Caco-2 (cell line): Measurements from ENCODE around the gene GC. TPM values are rescaled to one million over a fixed set of nuclear protein-coding genes. Genes with fewer than 3 reads are reported as not detected.

Experiments used
- BruUV-seq: library from RNA; stranded (reverse); fragments of 400-500 nt; replicated peaks from 2 replicates; lab custom pipeline; 2021; lab: Mats Ljungman, UMichigan
- CTCF ChIA-PET: fragments of 300-600 bp; sonication (Branson Sonifier 250); formaldehyde crosslinking; loops from one replicate; lab custom pipeline; 2022; ENCODE audit warnings: antibody characterized with exemption; lab: Charles Lee
- POLR2A ChIA-PET: fragments of 300-600 bp; sonication (Branson Sonifier 250); formaldehyde crosslinking; loops from one replicate; lab custom pipeline; 2022; ENCODE audit warnings: antibody characterized with exemption; lab: Charles Lee
- DNase-seq, 2 experiments: peaks; one replicate each; pipeline versions ENCODE4 v3.0.0 to v3.0.0-alpha.2; 2020 to 2022
- H3K27me3 ChIP-seq: replicated peaks from 2 replicates; pipeline ENCODE4 v1.6.0; 2011; ENCODE audit warnings: low read length; ENCODE audit not compliant: control insufficient read depth, insufficient read depth
- H3K36me3 ChIP-seq: 2 replicates; pipeline ENCODE4 v1.5.1; 2011; ENCODE audit warnings: low read length; ENCODE audit not compliant: control insufficient read depth, insufficient read depth
- H3K4me1 ChIP-seq: fragments of 250-450 bp; sonication (Bioruptor Pico); 2 replicates; pipeline ENCODE4 v1.5.1; 2020; ENCODE audit warnings: mild to moderate bottlenecking
- H3K4me3 ChIP-seq: 2 replicates; pipeline ENCODE4 v1.5.1; 2011; ENCODE audit warnings: low read depth, mild to moderate bottlenecking, control low read depth, low read length
- H3K9me3 ChIP-seq: fragments of 250-450 bp; sonication (Bioruptor Pico); 2 replicates; pipeline ENCODE4 v1.5.1; 2020; ENCODE audit warnings: mild to moderate bottlenecking, moderate library complexity
- H3K27ac Mint-ChIP-seq: one replicate; pipeline ENCODE4 v1.8.0; 2022; ENCODE audit warnings: mixed read lengths; ENCODE audit not compliant: unreplicated experiment
- H3K27me3 Mint-ChIP-seq: one replicate; pipeline ENCODE4 v1.8.0; 2022; ENCODE audit warnings: mixed read lengths; ENCODE audit not compliant: insufficient read depth, unreplicated experiment
- H3K36me3 Mint-ChIP-seq: one replicate; pipeline ENCODE4 v1.8.0; 2022; ENCODE audit warnings: mild to moderate bottlenecking, mixed read lengths; ENCODE audit not compliant: insufficient read depth, unreplicated experiment
- H3K4me1 Mint-ChIP-seq: one replicate; pipeline ENCODE4 v1.8.0; 2022; ENCODE audit warnings: low read depth, mixed read lengths; ENCODE audit not compliant: unreplicated experiment
- H3K4me3 Mint-ChIP-seq: one replicate; pipeline ENCODE4 v1.8.0; 2022; ENCODE audit warnings: mild to moderate bottlenecking, moderate library complexity, mixed read lengths; ENCODE audit not compliant: unreplicated experiment
- H3K9me3 Mint-ChIP-seq: one replicate; pipeline ENCODE4 v1.8.0; 2022; ENCODE audit warnings: mixed read lengths; ENCODE audit not compliant: unreplicated experiment
- intact Hi-C: fragments of 100-400 bp; cut with micrococcal nuclease; formaldehyde crosslinking; loops from one replicate; pipeline ENCODE4 v1.10.0; 2022; ENCODE audit not compliant: unreplicated experiment
- total RNA-seq: library from RNA; stranded (reverse); gene quantifications from 2 replicates; pipeline ENCODE4 v1.2.3, GENCODE V29; 2022
- TF ChIP-seq, protein P1 (sequence below), 2 experiments: fragments of 200-600 bp in 1 of 2; IDR thresholded peaks; 1 replicate in 1 of 2; 2 replicates in 1 of 2; pipeline versions ENCODE4 v1.5.1 to v1.8.0; 2011 to 2022; ENCODE audit warnings: antibody characterized with exemption in 1 of 2, control low read depth in 1 of 2, inconsistent platforms in 1 of 2, low read depth in 1 of 2, low read length in 1 of 2, mild to moderate bottlenecking in 1 of 2, moderate library complexity in 1 of 2; ENCODE audit not compliant: insufficient read depth in 1 of 2, severe bottlenecking in 1 of 2, unreplicated experiment in 1 of 2

Gene GC
- total RNA-seq, 1 experiment from 2014 or later: not detected

DNA sequence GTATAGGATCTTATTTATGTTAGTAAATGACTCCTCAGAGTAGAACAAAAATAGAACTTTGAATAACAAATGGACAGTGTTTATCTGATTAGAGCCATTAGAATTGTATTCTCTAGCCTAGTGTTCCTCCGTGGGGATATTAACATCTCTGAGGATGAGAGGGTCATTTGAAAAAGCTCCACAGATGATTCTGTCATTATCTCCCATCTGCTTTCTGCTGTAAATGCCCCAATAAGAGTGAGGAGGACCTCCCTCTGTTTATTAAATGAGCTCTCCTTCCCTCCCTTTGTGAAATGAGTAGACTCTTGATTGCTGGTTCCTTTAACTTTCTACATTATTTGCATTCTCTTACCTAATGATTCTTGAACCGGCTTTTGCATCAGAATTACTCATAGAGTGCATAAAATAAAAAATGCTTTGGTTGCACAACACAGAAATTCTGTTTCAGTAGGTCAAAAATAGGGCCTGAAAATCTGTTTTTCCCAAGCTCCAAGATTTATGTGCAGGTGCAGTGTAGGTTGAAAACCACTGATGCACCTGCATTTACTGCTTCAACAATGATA lies 18.0 kb downstream of the GC start:
- intact Hi-C loops: no loop called here

DNA sequence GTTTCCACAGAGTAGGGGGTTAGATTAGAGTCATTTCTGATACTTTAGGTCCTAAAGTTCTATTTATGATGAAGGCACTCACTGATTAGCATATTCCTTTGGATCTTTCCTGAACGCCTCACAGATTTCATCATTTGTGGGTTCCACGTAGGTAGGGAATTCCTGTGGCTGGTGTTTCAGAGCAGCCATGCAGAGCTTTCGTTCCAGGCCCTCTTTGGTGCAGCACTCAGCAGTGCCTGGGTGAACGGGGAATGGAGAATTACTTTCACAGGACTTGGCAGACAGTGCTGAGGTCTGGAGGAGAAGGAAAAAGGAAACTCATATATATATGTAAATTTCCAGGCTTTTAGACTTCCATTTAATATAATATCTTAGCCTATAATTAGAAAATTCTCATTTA lies 18.5 kb downstream of the GC start:
- CTCF ChIA-PET: no interaction called here

More for the DNA sequence above, 18.0 kb downstream of the GC start:
- POLR2A ChIA-PET: no interaction called here
- Mint-ChIP-seq H3K9me3 (no peaks in the 10 kb centered on the region), H3K27ac (no peak overlapping the region), H3K4me3 (no peak overlapping the region), H3K36me3 (peaks cover 6% of the 10 kb centered on the region), H3K27me3 (no peaks in the 10 kb centered on the region), H3K4me1 (no peaks in the 10 kb centered on the region)
- no peaks in the 10 kb centered on the region for H3K4me1 ChIP-seq
- no TSS peak for BruUV-seq
- H3K36me3 ChIP-seq: no peaks in the 10 kb centered on the region
- no peak overlapping the region for H3K4me3 ChIP-seq
- H3K27me3 ChIP-seq: no peaks in the 10 kb centered on the region
- TF ChIP-seq, protein P1, sequence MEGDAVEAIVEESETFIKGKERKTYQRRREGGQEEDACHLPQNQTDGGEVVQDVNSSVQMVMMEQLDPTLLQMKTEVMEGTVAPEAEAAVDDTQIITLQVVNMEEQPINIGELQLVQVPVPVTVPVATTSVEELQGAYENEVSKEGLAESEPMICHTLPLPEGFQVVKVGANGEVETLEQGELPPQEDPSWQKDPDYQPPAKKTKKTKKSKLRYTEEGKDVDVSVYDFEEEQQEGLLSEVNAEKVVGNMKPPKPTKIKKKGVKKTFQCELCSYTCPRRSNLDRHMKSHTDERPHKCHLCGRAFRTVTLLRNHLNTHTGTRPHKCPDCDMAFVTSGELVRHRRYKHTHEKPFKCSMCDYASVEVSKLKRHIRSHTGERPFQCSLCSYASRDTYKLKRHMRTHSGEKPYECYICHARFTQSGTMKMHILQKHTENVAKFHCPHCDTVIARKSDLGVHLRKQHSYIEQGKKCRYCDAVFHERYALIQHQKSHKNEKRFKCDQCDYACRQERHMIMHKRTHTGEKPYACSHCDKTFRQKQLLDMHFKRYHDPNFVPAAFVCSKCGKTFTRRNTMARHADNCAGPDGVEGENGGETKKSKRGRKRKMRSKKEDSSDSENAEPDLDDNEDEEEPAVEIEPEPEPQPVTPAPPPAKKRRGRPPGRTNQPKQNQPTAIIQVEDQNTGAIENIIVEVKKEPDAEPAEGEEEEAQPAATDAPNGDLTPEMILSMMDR (IDR thresholded peaks at IDR 0.05; ENCODE audit: insufficient read depth in 1 of 2, low read depth in 1 of 2, low read length in 1 of 2, severe bottlenecking in 1 of 2, unreplicated experiment in 1 of 2): no peak
- DNase-seq: no peak
- CTCF ChIA-PET: no interaction called here
- no peaks in the 10 kb centered on the region for H3K9me3 ChIP-seq

DNA sequence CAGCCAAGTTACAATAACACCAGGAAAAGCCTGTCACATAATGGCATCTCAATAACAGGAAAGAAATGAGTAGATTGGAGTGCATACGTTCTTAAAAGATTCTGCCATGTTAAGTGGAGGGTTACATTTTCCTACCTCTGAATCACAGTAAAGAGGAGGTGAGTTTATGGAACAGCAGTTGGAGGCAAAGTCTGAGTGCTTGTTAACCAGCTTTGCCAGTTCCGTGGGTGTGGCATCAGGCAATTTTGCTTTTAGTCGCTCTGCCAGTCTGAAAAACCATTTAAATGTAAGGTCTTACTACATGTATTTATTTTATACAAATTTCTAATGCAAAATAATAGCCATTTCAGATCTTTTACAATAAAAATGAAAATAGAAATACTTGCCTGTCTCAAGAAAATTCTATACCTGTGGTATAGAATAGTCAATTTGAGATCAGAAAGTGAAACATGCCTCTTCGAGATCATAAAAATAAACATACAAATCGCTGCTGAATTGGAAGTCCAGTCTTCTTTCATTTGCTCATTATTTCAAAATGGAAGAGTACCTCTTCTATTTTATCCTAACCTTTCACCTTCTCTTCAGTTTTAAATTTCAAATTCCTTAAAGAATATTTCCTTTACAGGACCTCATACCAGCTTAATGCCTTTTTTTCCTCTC lies 31.4 kb downstream of the GC start:
- DNase-seq: no peak
- no TSS peak for BruUV-seq
- intact Hi-C loops: no loop called here
- H3K27ac Mint-ChIP-seq: no peak overlapping the region
- POLR2A ChIA-PET: no interaction called here
- no peak overlapping the region for H3K4me3 ChIP-seq
- H3K27me3 ChIP-seq: no peaks in the 10 kb centered on the region
- no peaks in the 10 kb centered on the region for H3K36me3 Mint-ChIP-seq
- CTCF ChIA-PET: no interaction called here
- no peaks in the 10 kb centered on the region for H3K4me1 ChIP-seq
- TF ChIP-seq, protein P1 (IDR thresholded peaks at IDR 0.05; ENCODE audit: insufficient read depth in 1 of 2, low read depth in 1 of 2, low read length in 1 of 2, severe bottlenecking in 1 of 2, unreplicated experiment in 1 of 2): no peak
- no peaks in the 10 kb centered on the region for H3K4me1 Mint-ChIP-seq
- no peaks in the 10 kb centered on the region for H3K36me3 ChIP-seq
- peaks cover 9% of the 10 kb centered on the region for H3K27me3 Mint-ChIP-seq
- H3K9me3 Mint-ChIP-seq: no peaks in the 10 kb centered on the region
- no peaks in the 10 kb centered on the region for H3K9me3 ChIP-seq
- H3K4me3 Mint-ChIP-seq: no peak overlapping the region

More for the DNA sequence above, 18.5 kb downstream of the GC start:
- no peak for DNase-seq
- H3K36me3 Mint-ChIP-seq: peaks cover 6% of the 10 kb centered on the region
- H3K27me3 Mint-ChIP-seq: no peaks in the 10 kb centered on the region
- no peak overlapping the region for H3K4me3 ChIP-seq
- H3K27ac Mint-ChIP-seq: no peak overlapping the region
- no peaks in the 10 kb centered on the region for H3K9me3 Mint-ChIP-seq
- no peaks in the 10 kb centered on the region for H3K4me1 ChIP-seq
- no peaks in the 10 kb centered on the region for H3K36me3 ChIP-seq
- TF ChIP-seq, protein P1 (IDR thresholded peaks at IDR 0.05; ENCODE audit: insufficient read depth in 1 of 2, low read depth in 1 of 2, low read length in 1 of 2, severe bottlenecking in 1 of 2, unreplicated experiment in 1 of 2): no peak
- no peaks in the 10 kb centered on the region for H3K9me3 ChIP-seq
- no peaks in the 10 kb centered on the region for H3K4me1 Mint-ChIP-seq
- POLR2A ChIA-PET: no interaction called here
- H3K4me3 Mint-ChIP-seq: no peak overlapping the region
- intact Hi-C loops: no loop called here
- no TSS peak for BruUV-seq
- no peaks in the 10 kb centered on the region for H3K27me3 ChIP-seq
